Stimulated activated CD4-positive, alpha-beta T cell treated with anti-CD3 and anti-CD28 coated beads, Interleukin-12 subunit alpha, Interleukin-12 subunit beta, amount 100 ng/mL, for 24 hours (primary cell): ENCODE data around the gene MET.
A peak's percentile ranks its signal among the peaks of the same experiment; 100 is the strongest.
"Not testable (repeated sequence)": the region's sequence is repeated elsewhere in the genome, so short reads cannot be mapped to it uniquely, and the experiment has no call there.

ENCODE experiments used
- DNase-seq, 2 experiments: peaks; one replicate each; pipeline ENCODE4 v3.0.0-alpha.2; 2020; ENCODE audit warnings: low read depth in 2 of 2

MET gene

DNA sequence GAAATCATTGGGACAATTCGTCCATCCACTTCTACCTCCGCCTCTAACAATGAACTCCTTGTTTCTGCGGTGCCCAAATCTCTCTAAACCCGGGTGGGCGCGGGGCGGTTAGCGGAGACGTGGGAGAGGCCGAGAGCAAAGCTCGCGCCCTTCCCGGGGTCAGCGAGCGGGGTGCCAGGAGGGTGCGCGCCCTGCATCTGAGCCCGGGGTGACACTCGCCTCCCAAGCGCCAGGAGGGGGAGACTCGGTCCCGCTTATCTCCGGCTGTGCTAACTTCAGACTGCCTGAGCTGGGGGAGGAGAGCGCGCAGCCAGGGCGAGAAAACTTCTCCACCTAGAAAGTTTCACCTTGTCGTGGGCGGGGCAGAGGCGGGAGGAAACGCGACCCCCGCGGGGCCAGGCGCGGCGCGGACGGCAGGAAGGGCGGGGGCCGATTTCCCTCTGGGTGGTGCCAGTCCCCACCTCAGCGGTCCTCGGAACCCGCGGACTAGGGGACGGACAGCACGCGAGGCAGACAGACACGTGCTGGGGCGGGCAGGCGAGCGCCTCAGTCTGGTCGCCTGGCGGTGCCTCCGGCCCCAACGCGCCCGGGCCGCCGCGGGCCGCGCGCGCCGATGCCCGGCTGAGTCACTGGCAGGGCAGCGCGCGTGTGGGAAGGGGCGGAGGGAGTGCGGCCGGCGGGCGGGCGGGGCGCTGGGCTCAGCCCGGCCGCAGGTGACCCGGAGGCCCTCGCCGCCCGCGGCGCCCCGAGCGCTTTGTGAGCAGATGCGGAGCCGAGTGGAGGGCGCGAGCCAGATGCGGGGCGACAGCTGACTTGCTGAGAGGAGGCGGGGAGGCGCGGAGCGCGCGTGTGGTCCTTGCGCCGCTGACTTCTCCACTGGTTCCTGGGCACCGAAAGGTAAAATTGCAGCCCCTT, at the start of gene MET:
MET (plus strand) TSS at position 516 of the 915 bp plus-strand sequence. CDS start 26,889 bp downstream, outside the sequence.
- peak; percentile 4 to 42 for DNase-seq

DNA sequence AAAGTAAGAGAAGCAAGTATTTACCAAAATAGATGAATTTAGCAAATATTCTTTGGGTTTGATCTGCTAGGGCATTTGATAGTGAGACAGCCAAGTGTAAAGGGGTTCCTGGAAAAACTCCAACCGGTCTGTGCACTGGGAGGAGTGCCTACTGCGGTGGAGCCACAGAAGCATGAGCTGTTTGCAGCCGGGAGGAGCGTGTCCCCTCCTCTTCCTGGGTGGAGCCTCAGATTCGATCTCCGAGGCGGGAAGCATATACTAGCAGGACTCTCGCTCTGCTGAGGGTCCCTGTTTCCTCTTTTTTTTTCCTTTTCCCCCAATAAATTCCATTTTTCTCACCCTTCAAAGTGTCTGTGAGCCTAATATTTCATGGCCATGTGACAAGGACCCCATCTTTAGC, 45.1 kb upstream of the MET start:
- DNase-seq: no peak

- no peak for DNase-seq
Measured at GRCh38 chr7:116629051-116629463, 42.9 kb upstream of the MET start.

GRCh38 chr7:116630357-116630756, 41.6 kb upstream of the MET start:
- DNase-seq: no peak

GRCh38 chr7:116630932-116631671, 40.9 kb upstream of the MET start:
- DNase-seq: no peak

DNA sequence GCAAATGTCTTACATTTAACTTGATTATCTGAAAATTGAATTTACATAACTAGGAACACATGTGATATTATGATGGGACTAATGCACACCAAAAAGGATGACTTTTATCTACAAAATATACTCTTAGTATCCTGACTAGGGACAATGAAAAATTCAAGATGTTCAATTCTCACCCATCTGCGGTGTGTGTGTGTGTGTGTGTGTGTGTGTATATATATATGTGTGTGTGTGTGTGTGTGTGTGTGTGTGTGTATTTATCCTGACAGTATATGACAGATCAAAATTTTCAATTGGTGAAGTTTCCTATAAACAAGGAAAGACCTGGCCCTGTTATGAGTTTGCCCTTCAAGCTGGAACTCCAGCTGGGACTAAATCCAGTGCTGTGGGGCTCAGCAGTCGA, 40.3 kb upstream of the MET start:
- no peak for DNase-seq

DNA sequence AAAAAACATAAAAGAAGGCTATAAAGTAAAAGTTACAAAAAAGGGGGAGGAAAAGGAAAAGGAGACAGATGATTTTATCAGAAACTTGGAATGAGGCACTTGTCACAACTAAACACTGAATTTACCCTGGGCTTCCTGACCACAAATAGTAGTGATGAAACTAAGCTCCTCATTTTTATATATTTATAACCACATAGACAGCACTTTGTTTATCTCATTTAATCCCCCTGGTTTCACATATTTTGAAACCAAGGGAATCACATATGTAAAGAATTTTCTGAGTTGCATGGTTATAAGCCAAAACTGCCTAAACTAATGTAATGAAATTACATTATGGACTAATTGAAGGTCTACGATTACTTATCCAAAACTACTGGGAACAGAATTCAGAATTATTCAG, 39.6 kb upstream of the MET start:
- DNase-seq: no peak

GRCh38 chr7:116633131-116633988, 38.6 kb upstream of the MET start:
- no peak for DNase-seq

- DNase-seq: no peak
Measured at GRCh38 chr7:116636997-116637396, 35.0 kb upstream of the MET start.

GRCh38 chr7:116638592-116638991, 33.4 kb upstream of the MET start:
- not testable (repeated sequence) for DNase-seq

DNA sequence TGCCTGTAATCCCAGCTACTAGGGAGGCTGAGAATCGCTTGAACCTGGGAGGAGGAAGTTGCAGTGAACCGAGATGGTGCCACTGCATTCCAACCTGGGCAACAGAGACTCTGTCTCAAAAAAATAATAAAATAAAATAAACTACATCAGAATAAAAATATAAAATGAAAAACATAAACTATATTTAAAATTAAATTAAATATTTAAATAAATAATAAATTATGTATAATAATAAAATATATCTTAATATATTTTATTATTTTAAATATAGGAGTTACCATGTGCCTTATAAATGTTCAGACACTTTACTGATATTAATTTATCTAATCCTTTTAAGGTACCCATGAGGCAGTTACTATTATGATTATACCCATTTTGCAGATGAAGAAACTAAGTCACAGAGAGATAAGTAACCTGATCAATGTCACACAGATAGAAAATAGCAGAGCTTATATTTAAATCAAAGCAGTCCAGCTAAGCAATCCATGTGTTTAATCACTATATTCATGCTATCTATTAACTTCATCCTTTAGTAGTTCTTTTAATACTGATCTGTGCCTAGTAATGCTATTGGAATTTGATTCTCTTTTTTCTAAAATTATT, 30.3 kb upstream of the MET start:
- DNase-seq: no peak

GRCh38 chr7:116643148-116643547, 28.8 kb upstream of the MET start:
- not testable (repeated sequence) for DNase-seq

DNA sequence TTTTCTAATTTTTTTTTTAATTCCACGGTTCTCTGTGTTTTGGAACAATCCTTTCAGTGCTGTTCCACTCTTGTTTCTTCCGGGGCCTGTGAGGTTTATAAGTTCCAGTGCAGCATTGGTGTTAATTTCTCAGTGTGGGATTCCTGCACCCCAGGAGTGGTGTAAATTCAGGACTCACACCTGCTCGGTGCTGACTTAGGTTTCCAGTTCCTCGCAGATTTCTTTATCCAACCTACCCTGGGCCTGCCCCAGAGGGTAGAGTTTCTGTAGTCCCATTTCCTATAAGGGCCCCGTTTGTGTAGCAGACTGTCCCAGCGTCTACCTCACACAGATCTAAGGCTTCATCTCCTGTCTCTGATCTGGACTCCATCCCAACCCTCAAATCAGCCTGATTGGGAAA, 27.4 kb upstream of the MET start:
- DNase-seq: no peak

- no peak for DNase-seq
Measured at GRCh38 chr7:116647290-116647689, 24.7 kb upstream of the MET start.

DNA sequence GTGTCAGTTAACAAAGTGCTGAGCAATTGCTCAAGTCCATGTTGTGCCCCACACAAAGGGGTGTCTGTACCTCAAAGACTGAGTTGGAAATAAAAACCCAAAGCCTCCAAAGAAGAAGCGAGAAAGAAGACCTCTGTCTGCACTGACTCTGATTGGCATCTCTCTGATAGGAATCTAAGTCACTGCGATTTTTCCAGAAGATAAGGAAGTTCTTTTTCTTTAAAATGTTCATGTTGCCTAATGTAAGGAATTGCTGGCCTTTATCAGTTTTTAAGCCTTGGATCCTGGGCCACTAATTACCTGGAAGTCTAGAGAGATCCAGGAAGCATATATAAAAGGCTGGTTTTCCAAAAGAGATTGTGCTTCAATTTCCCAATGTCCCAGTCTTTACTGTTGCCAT, 24.1 kb upstream of the MET start:
- DNase-seq: no peak

DNA sequence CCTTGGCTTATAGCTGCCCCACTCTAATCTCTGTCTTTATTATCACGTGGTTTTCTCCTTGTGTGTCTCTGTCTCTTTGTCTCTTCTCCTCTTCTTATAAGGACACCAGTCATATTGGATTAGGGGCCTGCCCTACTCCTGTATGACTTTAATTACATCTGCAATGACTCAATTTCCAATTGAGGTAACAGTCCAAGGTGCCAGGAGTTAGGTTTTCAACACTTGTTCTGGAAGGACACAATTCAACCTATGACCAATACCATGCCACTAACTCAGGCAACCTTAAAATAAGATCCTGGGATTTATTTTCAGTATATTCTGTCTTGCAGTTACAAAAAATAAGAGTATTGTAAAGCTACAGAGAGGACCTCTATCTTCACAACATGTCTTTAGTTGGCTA, 21.6 kb upstream of the MET start:
- no peak for DNase-seq

- no peak for DNase-seq
Measured at GRCh38 chr7:116652793-116653192, 19.2 kb upstream of the MET start.

GRCh38 chr7:116653204-116653603, 18.8 kb upstream of the MET start:
- DNase-seq: no peak

DNA sequence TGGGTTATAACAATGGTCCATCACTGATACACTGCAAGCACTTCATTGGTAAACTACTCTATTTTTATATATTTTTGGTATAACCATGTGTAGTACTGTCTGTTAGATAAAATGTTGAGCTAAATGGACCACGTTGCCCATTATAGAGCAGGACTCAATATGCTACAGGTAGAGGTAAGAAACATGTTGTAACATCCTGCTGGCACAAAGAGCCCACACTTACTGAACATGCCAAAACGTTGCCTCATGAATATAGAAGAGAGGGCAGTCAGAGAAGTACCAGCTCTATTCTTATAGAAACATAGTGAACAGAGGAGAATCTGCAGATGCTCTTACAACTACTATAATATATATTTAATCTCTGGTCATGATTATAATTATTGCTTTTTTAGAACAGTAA, 18.4 kb upstream of the MET start:
- DNase-seq: no peak

- not testable (repeated sequence) for DNase-seq
Measured at GRCh38 chr7:116659248-116659647, 12.7 kb upstream of the MET start.

DNA sequence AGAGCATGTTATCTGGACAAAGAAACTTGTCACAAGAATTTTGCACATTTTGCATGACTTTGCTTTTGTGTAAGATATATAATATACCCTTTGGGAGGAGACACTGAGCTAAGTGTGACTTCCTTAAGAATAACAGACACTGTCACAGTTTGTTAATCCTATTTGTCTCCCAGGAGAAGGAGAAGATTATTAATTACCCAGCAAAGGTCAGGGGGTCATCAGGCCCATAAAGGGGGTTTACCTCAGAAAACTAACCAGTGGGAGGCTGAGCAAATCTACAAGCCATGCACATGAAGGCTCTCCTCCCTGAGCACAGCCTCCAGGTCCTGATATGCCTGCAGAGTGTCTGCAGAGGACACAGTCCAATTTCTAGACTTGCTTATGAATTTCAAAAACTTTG, 10.1 kb upstream of the MET start:
- no peak for DNase-seq

GRCh38 chr7:116663744-116664143, 8.3 kb upstream of the MET start:
- no peak for DNase-seq
